LNCaP clone FGC (cell line): ENCODE measurements around the gene CACNB2.

Experiments used
- DNase-seq: peaks from one replicate; pipeline ENCODE4 v3.0.0-alpha.2; 2011; ENCODE audit warnings: low read depth
- H3K4me3 ChIP-seq: 2 replicates; pipeline ENCODE4 v1.5.1; 2011; ENCODE audit warnings: mild to moderate bottlenecking, low read depth, low read length, control low read depth
- CTCF ChIP-seq: IDR thresholded peaks from 2 replicates; pipeline ENCODE4 v1.5.1; 2012; ENCODE audit warnings: mild to moderate bottlenecking; ENCODE audit not compliant: control insufficient read depth, insufficient read depth; ENCODE audit errors: extremely low read depth

CACNB2 gene

GRCh38 chr10:18236756-18237155 is 96.5 kb downstream of the CACNB2 start:
- TF ChIP-seq CTCF: no peak
- no peak for DNase-seq
- no peak overlapping the region for H3K4me3 ChIP-seq

- peak; percentile 69 for TF ChIP-seq CTCF
- H3K4me3 ChIP-seq: no peak overlapping the region
- DNase-seq: no peak
Observed at GRCh38 chr10:18238870-18239485, 98.8 kb downstream of the CACNB2 start.

GRCh38 chr10:18240185-18240882 is 100.1 kb downstream of the CACNB2 start:
- DNase-seq: no peak
- no peak overlapping the region for H3K4me3 ChIP-seq
- no peak for TF ChIP-seq CTCF

- no peak overlapping the region for H3K4me3 ChIP-seq
- DNase-seq: no peak
- no peak for TF ChIP-seq CTCF
Observed at GRCh38 chr10:18246967-18247366, 106.7 kb downstream of the CACNB2 start.

- H3K4me3 ChIP-seq: no peak overlapping the region
- no peak for TF ChIP-seq CTCF
Observed at GRCh38 chr10:18252086-18252485, 111.9 kb downstream of the CACNB2 start.

GRCh38 chr10:18254086-18254485 is 113.9 kb downstream of the CACNB2 start:
- H3K4me3 ChIP-seq: no peak overlapping the region
- TF ChIP-seq CTCF: no peak
- DNase-seq: no peak

More at GRCh38 chr10:18252086-18252485, 111.9 kb downstream of the CACNB2 start:
- no peak for DNase-seq

- no peak for TF ChIP-seq CTCF
- DNase-seq: no peak
- H3K4me3 ChIP-seq: no peak overlapping the region
Observed at GRCh38 chr10:18254692-18255091, 114.5 kb downstream of the CACNB2 start.
